K562 (cell line): ENCODE results near the gene PTTG2. TPM values are rescaled to one million over a fixed set of nuclear protein-coding genes. Genes with fewer than 3 reads are reported as not detected.

Experiments
- ATAC-seq: fragments of 200-7000 bp; cut with Tn5 transposase; 3 replicates; pipeline ENCODE4 v1.9.1; 2020; ENCODE audit warnings: moderate library complexity
- BruUV-seq: library from RNA; stranded (reverse); fragments of 400-500 nt; replicated peaks from 2 replicates; lab custom pipeline; 2021; lab: Mats Ljungman, UMichigan
- CTCF ChIA-PET: fragments of 300-600 bp; formaldehyde crosslinking; extraction: SDS; loops from one replicate; lab custom pipeline; 2021; ENCODE audit warnings: low intra/inter-chr PET ratio; lab: Yijun Ruan, JAX
- POLR2A ChIA-PET: fragments of 300-600, 350-650 bp; sonication (Branson Sonifier 250); formaldehyde crosslinking; extraction: SDS; loops from one replicate; lab custom pipeline; 2021; ENCODE audit warnings: antibody characterized with exemption, inconsistent platforms; lab: Yijun Ruan, JAX
- DNase-seq, 4 experiments: peaks; one replicate each; pipeline versions ENCODE4 v3.0.0 to v3.0.0-alpha.2; 2011 to 2018; ENCODE audit warnings: low spot score in 3 of 4, mixed read lengths in 3 of 4; ENCODE audit errors: extremely low read depth in 1 of 4
- FAIRE-seq: peaks from 2 replicates; lab custom pipeline; 2011; peaks lifted over from hg19 to GRCh38; lab: Jason Lieb, UNC
- H2AFZ ChIP-seq: 2 replicates; pipeline ENCODE4 v1.6.0; 2011; ENCODE audit warnings: low read depth, low read length, control low read depth, inconsistent platforms
- H3K27ac ChIP-seq: fragments of 200-600 bp; 3 replicates; pipeline ENCODE4 v1.8.0; 2011; ENCODE audit warnings: low read depth, mild to moderate bottlenecking, control low read depth, inconsistent platforms, low read length, moderate library complexity, mixed read lengths; ENCODE audit errors: extremely low read depth
- H3K27me3 ChIP-seq, 2 experiments: fragments of 300-600 bp in 1 of 2; 2 replicates in 1 of 2; 3 replicates in 1 of 2; pipeline versions ENCODE4 v1.6.0 to v1.8.0; 2011; ENCODE audit warnings: inconsistent platforms in 2 of 2, low read length in 2 of 2, mild to moderate bottlenecking in 1 of 2, mixed read lengths in 1 of 2, moderate library complexity in 1 of 2; ENCODE audit not compliant: control insufficient read depth in 2 of 2, insufficient read depth in 2 of 2
- H3K36me3 ChIP-seq: fragments of 300-600 bp; 3 replicates; pipeline ENCODE4 v1.8.0; 2011; ENCODE audit warnings: mild to moderate bottlenecking, low read length, inconsistent platforms; ENCODE audit not compliant: control insufficient read depth, insufficient read depth
- H3K4me1 ChIP-seq, 2 experiments: fragments of 200-600 bp in 1 of 2; replicated peaks in 1 of 2; 2 replicates in 1 of 2; 3 replicates in 1 of 2; pipeline versions ENCODE4 v1.5.1 to v1.8.0; 2011; ENCODE audit warnings: inconsistent platforms in 2 of 2, low read length in 2 of 2, mild to moderate bottlenecking in 1 of 2, mixed read lengths in 1 of 2, moderate library complexity in 1 of 2; ENCODE audit not compliant: control insufficient read depth in 2 of 2, insufficient read depth in 2 of 2
- H3K4me2 ChIP-seq: 2 replicates; pipeline ENCODE4 v1.6.1; 2011; ENCODE audit warnings: low read length, control low read depth, inconsistent platforms, mixed read lengths; ENCODE audit not compliant: insufficient read depth
- H3K4me3 ChIP-seq: fragments of 200-600 bp; sonication (generic), shearing (Covaris generic); 2 replicates; pipeline ENCODE4 v1.5.1; 2016; ENCODE audit warnings: control low read depth, inconsistent platforms
- H3K79me2 ChIP-seq: fragments of 200-600 bp; 3 replicates; pipeline ENCODE4 v1.8.0; 2011; ENCODE audit warnings: low read length, inconsistent platforms; ENCODE audit not compliant: control insufficient read depth, insufficient read depth
- H3K9ac ChIP-seq, 2 experiments: 2 replicates each; pipeline versions ENCODE4 v1.6.0 to v1.6.1; 2011; ENCODE audit warnings: low read depth in 2 of 2, low read length in 2 of 2, control low read depth in 1 of 2, inconsistent platforms in 1 of 2, mild to moderate bottlenecking in 1 of 2, mixed read lengths in 1 of 2; ENCODE audit not compliant: insufficient read depth in 1 of 2
- H3K9me1 ChIP-seq: one replicate; pipeline ENCODE4 v1.6.0; 2011; ENCODE audit warnings: inconsistent platforms, mild to moderate bottlenecking, low read length, moderate library complexity; ENCODE audit not compliant: control insufficient read depth, insufficient read depth
- H3K9me3 ChIP-seq: replicated peaks from 2 replicates; pipeline ENCODE4 v1.5.1; 2011; ENCODE audit warnings: low read depth, low read length, inconsistent platforms; ENCODE audit not compliant: control insufficient read depth, insufficient read depth
- H4K20me1 ChIP-seq: replicated peaks from 2 replicates; pipeline ENCODE4 v1.6.1; 2011; ENCODE audit warnings: low read length, inconsistent platforms, mixed read lengths; ENCODE audit not compliant: control insufficient read depth, insufficient read depth
- CBFB ChIP-seq: sonication (generic); formaldehyde crosslinking; IDR thresholded peaks from 2 replicates; pipeline ENCODE4 v1.4.0; 2020; ENCODE audit warnings: mild to moderate bottlenecking, missing genetic modification reagents
- EZH2 ChIP-seq: IDR thresholded peaks from 2 replicates; pipeline ENCODE4 v1.6.1; 2012; ENCODE audit warnings: low read depth, mild to moderate bottlenecking, inconsistent platforms, low read length, borderline replicate concordance
- MEIS2 ChIP-seq: fragments of 450-650 bp; IDR thresholded peaks from 2 replicates; pipeline ENCODE4 v1.6.1; 2014; ENCODE audit warnings: mild to moderate bottlenecking; ENCODE audit not compliant: partially characterized antibody
- POLR2A ChIP-seq: fragments of 450-650 bp; conservative IDR thresholded peaks from 2 replicates; pipeline ENCODE4 v1.6.1; 2016
- ZNF174 ChIP-seq: fragments of 250-450 bp; sonication (Bioruptor Pico); IDR thresholded peaks from 2 replicates; pipeline ENCODE4 v1.4.0; 2020; ENCODE audit warnings: mild to moderate bottlenecking
- WGBS: fragments of 100-300 bp; shearing (Covaris generic); methylation state at CpG from one replicate; pipeline ENCODE4 v1.1.6; 2016; ENCODE audit warnings: low coverage, mixed read lengths; ENCODE audit not compliant: insufficient coverage; ENCODE audit errors: missing lambda C conversion rate; 5-methylcytosine and 5-hydroxymethylcytosine counted together
- in situ Hi-C: fragments of 300-500 bp; cut with MboI; formaldehyde crosslinking; loops from 4 replicates; pipeline ENCODE4 v1.15.0; 2018; ENCODE audit warnings: inconsistent platforms, mixed read lengths
- intact Hi-C: fragments of 100-400 bp; cut with micrococcal nuclease; formaldehyde crosslinking; loops from 2 replicates; pipeline ENCODE4 v1.14.2; 2022
- polyA plus RNA-seq, 8 experiments: library from polyadenylated mRNA; depleted of rRNA in 4 of 8; stranded (reverse) in 5 of 8; unstranded in 3 of 8; fragments of >200 nt; fragmentation: Nextera tagmentation in 2 of 8; fragmentation: Illumina TruSeq in 1 of 8; extraction: Ambion mirVana in 2 of 8; extraction: Trizol in 1 of 8; gene quantifications; 2 replicates each; pipeline versions ENCODE4 v1.2.1 to v1.2.3, GENCODE V29; 2011 to 2014; ENCODE audit warnings: inconsistent platforms in 1 of 8, missing spikeins in 1 of 8
- total RNA-seq, 7 experiments: library from RNA; depleted of rRNA in 6 of 7; stranded (reverse); fragments of >200 nt in 6 of 7; fragmentation: Illumina TruSeq in 2 of 7; extraction: Trizol in 2 of 7; gene quantifications; 2 replicates each; pipeline versions ENCODE4 v1.2.1 to v1.2.3, GENCODE V29; 2011 to 2021; ENCODE audit warnings: low replicate concordance in 1 of 7
- TF ChIP-seq, protein P1 (sequence below): sonication (generic); formaldehyde crosslinking; IDR thresholded peaks from 2 replicates; pipeline ENCODE4 v1.8.1; 2023; ENCODE audit warnings: mild to moderate bottlenecking, missing genetic modification reagents, moderate library complexity
- TF ChIP-seq, protein P2 (sequence below): sonication (generic); formaldehyde crosslinking; IDR thresholded peaks from 2 replicates; pipeline ENCODE4 v1.5.0; 2020; ENCODE audit warnings: missing genetic modification reagents

The PTTG2 gene
- total and polyA plus RNA-seq, 9 of the 15 experiments (the other 6 are each of a cell fraction or from before 2014, with no cell fraction given), result not detected

DNA sequence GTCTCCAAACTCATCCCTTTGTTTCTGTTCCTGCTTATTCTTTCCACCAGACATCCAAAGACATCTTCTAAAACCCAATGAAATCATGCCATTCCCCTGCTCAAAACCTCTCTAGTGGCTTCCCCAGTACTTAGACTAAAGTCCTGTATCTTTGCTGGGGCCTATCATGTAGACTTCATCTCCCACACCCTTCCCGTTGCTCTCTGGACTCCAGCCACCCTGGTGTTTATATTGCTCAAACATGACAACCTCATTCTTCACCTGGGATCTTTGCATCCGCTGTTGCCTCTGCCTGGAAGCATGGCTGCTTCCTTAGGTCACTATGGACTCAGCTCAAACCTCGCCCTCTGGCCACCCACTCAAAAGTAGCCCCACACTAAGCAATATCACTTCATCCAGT, 45.7 kb upstream of the PTTG2 start:
- 0% methylated on average over 3 of the region's 3 CpGs for WGBS
- H4K20me1 ChIP-seq, result no peaks in the 10 kb centered on the region
- in situ Hi-C loops, result no loop called here

More for the DNA sequence above, 45.7 kb upstream of the PTTG2 start:
- peaks cover 14 to 17% of the 10 kb centered on the region in 2 experiments for H3K27me3 ChIP-seq
- DNase-seq, result no peak
- no peaks in the 10 kb centered on the region for H3K9me3 ChIP-seq
- H3K4me1 ChIP-seq, result no peaks in the 10 kb centered on the region
- H3K79me2 ChIP-seq, result no peaks in the 10 kb centered on the region
- POLR2A ChIA-PET, result no interaction called here
- no peaks in the 10 kb centered on the region for H3K9me1 ChIP-seq
- no peak overlapping the region for H3K4me3 ChIP-seq
- no peak overlapping the region for H3K9ac ChIP-seq
- intact Hi-C loops, result no loop called here
- H2AFZ ChIP-seq, result no peak overlapping the region
- H3K36me3 ChIP-seq, result no peaks in the 10 kb centered on the region
- TF ChIP-seq ZNF174 (CRISPR knock-in tag), result no peak
- TF ChIP-seq CBFB (CRISPR knock-in tag), result no peak
- no peak for TF ChIP-seq MEIS2
- TF ChIP-seq, protein P1, sequence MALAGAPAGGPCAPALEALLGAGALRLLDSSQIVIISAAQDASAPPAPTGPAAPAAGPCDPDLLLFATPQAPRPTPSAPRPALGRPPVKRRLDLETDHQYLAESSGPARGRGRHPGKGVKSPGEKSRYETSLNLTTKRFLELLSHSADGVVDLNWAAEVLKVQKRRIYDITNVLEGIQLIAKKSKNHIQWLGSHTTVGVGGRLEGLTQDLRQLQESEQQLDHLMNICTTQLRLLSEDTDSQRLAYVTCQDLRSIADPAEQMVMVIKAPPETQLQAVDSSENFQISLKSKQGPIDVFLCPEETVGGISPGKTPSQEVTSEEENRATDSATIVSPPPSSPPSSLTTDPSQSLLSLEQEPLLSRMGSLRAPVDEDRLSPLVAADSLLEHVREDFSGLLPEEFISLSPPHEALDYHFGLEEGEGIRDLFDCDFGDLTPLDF (CRISPR knock-in tag), result no peak
- TF ChIP-seq, protein P2, sequence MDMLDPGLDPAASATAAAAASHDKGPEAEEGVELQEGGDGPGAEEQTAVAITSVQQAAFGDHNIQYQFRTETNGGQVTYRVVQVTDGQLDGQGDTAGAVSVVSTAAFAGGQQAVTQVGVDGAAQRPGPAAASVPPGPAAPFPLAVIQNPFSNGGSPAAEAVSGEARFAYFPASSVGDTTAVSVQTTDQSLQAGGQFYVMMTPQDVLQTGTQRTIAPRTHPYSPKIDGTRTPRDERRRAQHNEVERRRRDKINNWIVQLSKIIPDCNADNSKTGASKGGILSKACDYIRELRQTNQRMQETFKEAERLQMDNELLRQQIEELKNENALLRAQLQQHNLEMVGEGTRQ (CRISPR knock-in tag), result no peak
- no peak for TF ChIP-seq EZH2
- no peak for TF ChIP-seq POLR2A
- TF ChIP-seq, all 486 proteins: peak for 0
- BruUV-seq, result no TSS peak
- Histone ChIP-seq H3K27ac (no peak overlapping the region), H3K4me2 (no peak overlapping the region)
- no peak for FAIRE-seq
- CTCF ChIA-PET, result no interaction called here
- no peak for ATAC-seq
